Measurements from ENCODE around the gene EMILIN1.

The EMILIN1 gene

DNA sequence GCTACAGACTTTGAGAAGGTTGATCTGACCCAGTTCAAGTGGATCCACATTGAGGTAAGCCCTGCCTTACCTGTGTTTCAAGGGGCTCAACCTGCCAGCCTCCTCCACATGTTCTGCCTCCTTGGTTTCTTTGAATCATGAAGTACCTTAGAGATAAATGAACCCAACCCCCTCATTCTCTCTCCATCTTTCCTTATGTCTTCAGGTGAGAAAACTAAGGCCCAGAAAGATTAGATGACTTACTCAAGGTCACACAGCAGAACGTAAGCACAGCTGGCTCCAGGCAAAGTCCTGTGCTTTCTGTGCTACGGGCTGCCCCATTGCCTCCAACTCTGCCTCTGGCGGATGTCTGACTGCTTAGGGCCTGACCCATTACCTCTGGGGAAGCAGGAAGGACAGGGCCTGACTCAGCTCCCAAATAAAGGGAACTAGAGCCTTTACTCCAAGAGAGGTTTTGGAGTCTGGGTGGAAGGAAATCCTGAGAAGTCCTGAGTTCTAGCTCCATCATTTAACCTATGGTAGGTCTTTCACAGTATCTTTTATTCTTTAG, 18.4 kb downstream of the EMILIN1 start:
- no peak for DNase-seq (ENCODE audit: extremely low read depth, low read depth)
- TF ChIP-seq, protein P1, sequence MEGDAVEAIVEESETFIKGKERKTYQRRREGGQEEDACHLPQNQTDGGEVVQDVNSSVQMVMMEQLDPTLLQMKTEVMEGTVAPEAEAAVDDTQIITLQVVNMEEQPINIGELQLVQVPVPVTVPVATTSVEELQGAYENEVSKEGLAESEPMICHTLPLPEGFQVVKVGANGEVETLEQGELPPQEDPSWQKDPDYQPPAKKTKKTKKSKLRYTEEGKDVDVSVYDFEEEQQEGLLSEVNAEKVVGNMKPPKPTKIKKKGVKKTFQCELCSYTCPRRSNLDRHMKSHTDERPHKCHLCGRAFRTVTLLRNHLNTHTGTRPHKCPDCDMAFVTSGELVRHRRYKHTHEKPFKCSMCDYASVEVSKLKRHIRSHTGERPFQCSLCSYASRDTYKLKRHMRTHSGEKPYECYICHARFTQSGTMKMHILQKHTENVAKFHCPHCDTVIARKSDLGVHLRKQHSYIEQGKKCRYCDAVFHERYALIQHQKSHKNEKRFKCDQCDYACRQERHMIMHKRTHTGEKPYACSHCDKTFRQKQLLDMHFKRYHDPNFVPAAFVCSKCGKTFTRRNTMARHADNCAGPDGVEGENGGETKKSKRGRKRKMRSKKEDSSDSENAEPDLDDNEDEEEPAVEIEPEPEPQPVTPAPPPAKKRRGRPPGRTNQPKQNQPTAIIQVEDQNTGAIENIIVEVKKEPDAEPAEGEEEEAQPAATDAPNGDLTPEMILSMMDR (IDR thresholded peaks at IDR 0.05; ENCODE audit: low read depth, low read length), result no peak

DNA sequence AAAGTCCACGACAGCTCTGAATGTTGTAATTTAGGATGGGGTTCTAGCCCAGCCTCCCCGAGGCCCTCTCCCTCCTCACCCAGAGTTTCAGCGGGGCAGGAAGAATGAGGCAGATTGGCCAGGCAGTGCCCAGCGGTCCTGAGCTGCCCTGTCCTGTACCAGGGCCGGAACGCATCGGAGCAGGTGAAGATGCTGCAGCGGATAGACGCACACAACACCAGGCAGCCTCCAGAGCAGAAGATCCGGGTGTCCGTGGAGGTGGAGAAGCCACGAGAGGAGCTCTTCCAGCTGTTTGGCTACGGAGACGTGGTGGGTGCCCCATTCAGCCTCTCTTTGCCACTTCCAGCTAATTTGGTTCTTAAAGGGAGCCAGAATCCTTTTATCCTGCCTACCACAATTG, 18.9 kb downstream of the EMILIN1 start:
- DNase-seq (ENCODE audit: extremely low read depth, low read depth), result no peak
- TF ChIP-seq, protein P1 (IDR thresholded peaks at IDR 0.05; ENCODE audit: low read depth, low read length), result no peak

DNA sequence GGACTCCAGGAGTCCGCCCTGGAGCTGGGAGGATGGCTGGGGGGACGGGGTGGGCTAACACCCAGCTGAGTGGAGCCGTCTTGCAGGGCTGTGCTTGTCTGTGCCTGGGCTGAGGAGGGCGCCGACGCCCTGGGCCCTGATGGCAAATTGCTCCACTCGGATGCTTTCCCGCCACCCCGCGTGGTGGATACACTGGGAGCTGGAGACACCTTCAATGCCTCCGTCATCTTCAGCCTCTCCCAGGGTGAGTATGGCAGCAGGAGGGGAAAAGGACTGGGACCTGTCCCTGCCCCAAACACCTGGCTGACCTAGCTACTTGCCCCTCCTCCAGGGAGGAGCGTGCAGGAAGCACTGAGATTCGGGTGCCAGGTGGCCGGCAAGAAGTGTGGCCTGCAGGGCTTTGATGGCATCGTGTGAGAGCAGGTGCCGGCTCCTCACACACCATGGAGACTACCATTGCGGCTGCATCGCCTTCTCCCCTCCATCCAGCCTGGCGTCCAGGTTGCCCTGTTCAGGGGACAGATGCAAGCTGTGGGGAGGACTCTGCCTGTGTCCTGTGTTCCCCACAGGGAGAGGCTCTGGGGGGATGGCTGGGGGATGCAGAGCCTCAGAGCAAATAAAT, 21.0 kb downstream of the EMILIN1 start:
- TF ChIP-seq, protein P1 (IDR thresholded peaks at IDR 0.05; ENCODE audit: low read depth, low read length), result no peak
- DNase-seq (ENCODE audit: extremely low read depth, low read depth), result no peak

DNA sequence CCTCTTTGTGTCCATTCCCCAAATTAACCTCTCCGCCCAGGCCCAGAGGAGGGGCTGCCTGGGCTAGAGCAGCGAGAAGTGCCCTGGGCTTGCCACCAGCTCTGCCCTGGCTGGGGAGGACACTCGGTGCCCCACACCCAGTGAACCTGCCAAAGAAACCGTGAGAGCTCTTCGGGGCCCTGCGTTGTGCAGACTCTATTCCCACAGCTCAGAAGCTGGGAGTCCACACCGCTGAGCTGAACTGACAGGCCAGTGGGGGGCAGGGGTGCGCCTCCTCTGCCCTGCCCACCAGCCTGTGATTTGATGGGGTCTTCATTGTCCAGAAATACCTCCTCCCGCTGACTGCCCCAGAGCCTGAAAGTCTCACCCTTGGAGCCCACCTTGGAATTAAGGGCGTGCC, 21.6 kb downstream of the EMILIN1 start:
- no peak for DNase-seq (ENCODE audit: extremely low read depth, low read depth)
- TF ChIP-seq, protein P1 (IDR thresholded peaks at IDR 0.05; ENCODE audit: low read depth, low read length), result no peak

DNA sequence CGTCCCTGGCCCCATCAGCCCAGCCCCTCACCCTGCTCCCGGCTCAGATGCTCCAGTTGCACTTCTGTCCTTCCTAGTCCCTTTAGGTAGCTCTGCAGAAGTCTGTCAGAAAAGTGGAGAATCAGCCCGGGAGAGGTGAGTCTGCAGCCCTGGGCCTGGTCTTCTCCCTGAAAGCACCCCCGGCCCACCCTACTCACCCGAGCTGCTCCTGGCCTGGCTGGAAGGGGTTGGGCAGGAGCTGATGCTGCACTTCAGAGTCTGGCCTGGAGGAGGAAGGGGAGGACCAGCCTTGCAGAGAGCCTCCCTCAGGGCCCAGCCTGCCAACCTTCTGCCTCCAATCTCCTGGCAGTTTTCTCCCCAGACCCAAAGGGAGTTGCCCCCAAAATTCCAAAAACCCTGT, 23.9 kb downstream of the EMILIN1 start:
- no peak for DNase-seq (ENCODE audit: extremely low read depth, low read depth)
- TF ChIP-seq, protein P1 (IDR thresholded peaks at IDR 0.05; ENCODE audit: low read depth, low read length), result no peak

DNA sequence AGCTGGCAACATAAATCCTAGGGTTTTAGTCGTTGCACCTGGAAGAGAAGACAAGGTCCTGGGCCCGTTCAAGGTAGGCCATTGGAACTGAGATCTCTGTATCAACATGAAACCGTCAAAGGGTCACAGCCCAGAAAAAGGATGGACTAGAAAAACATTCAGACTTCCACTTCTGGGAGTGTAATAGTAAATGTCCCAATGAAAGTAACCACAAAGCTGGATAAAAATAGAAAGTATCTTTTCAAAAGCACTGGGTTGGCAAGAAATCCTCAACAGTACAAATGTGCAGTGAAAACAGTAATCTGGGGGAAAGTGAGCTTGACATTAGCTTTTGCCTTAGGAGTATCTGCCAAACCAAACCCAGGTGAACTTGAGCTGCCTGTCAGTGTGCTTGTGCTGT, 27.6 kb downstream of the EMILIN1 start:
- DNase-seq (ENCODE audit: extremely low read depth, low read depth), result no peak
- TF ChIP-seq, protein P1 (IDR thresholded peaks at IDR 0.05; ENCODE audit: low read depth, low read length), result no peak

DNA sequence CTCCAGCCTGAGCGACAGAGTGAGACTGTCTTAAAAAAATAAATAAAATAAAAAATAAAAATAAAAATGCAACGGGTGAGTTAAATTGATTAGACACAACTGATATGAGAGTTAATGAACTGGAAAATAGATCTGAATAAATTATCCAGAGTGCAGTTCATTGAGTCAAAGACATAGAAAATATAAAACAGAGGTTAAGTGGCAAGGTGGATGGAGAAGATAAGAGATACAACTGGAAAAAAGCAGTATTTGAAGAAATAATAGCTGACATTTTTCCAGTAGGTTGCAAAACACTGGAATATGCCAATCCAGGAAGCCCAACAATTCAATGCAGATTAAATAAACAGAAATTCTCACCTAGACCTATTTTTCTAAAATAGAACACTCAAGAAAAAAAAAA, 29.8 kb downstream of the EMILIN1 start:
- TF ChIP-seq, protein P1 (IDR thresholded peaks at IDR 0.05; ENCODE audit: low read depth, low read length), result no peak

More for the DNA sequence above, 29.8 kb downstream of the EMILIN1 start:
- no peak for DNase-seq (ENCODE audit: extremely low read depth, low read depth)
